T1000 (cell line): ENCODE data around the gene HUWE1.
"Not testable (repeated sequence)": the region's sequence is repeated elsewhere in the genome, so short reads cannot be mapped to it uniquely, and the experiment has no call there.

Source experiments
- DNase-seq: peaks from one replicate; lab custom pipeline; 2025; ENCODE audit warnings: mixed read lengths; lab: John Stamatoyannopoulos, UW

Gene HUWE1

DNA sequence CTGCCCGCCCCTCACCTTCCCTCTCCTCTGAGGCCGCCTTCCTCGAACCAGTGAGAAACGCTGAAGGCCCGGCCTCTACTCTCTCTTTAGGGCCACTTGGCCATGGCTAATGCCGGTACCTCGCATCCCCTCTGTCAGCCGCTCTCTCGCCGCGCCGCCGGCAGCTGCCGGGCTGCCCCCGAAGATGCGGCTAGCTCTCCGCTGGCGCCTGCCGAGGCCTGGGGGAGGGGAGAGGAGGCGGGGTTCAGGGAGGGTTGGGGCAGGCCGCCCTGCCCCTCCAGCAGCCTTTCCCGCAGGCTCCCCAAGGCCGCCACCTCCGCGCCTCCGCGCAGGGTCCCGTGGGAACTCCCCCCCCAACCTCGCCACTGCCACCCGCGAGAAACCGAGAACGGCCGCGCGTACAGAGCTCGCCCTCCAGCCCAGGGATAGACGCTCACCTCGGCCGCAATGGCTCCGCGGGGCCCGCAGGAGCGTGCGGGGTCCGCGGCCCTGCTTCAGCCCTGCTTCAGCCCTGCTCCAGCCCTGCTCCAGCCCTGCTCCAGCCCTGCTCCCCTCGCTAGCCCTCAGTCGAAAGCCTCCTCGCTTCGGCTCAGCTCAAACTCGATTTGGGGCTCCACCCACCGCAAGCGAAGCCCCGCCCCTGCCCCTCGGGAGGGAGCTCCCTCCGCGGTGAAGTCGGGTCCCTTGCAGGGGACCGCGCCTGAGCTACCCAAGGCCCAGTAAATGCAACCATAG is at the start of gene HUWE1:
HUWE1 (minus strand) TSS at position 569 of the 735 bp plus-strand sequence. CDS start 32,612 bp downstream, outside the sequence.
- DNase-seq = peak; percentile 67

DNA sequence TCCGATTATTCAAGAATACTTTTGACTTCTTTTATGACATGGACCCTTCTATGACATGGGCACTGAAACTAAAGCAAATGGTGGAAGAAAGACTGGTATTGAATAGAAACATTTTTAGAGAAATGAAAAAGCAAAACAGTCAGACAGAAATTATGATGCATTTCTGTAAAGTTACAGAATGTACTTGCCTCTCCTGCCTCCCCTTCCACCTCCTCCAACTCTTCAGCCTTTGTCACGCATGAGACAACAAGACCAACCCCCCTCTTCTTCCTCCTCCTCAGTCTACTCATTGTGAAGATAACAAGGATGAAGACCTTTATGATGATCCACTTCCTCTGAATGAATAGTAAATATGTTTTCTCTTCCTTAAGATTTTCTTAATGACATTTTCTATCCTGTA is 46.3 kb upstream of the HUWE1 start:
- DNase-seq = no peak

- DNase-seq = no peak
Observed at GRCh38 chrX:53729751-53730150, 43.2 kb upstream of the HUWE1 start.

DNA sequence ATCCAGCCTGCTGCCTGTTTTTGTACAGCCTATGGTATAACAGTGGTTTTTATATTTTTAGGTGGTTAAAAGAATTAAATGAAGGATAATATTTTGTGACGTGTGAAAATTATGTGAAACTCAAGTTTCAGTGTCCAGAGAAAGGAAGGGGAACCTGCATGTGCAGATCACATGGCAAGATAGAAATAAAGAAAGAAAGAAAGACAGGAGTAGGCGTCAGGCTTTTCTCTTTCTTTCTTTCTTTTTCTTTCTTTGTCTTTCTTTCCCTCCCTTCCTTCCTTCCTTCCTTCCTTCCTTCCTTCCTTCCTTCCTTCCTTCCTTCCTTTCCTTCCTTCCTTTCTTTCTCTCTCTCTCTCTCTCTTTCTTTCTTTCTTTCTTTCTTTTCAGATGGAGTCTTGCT is 42.0 kb upstream of the HUWE1 start:
- no peak for DNase-seq

GRCh38 chrX:53724872-53725271 is 38.4 kb upstream of the HUWE1 start:
- DNase-seq = no peak

DNA sequence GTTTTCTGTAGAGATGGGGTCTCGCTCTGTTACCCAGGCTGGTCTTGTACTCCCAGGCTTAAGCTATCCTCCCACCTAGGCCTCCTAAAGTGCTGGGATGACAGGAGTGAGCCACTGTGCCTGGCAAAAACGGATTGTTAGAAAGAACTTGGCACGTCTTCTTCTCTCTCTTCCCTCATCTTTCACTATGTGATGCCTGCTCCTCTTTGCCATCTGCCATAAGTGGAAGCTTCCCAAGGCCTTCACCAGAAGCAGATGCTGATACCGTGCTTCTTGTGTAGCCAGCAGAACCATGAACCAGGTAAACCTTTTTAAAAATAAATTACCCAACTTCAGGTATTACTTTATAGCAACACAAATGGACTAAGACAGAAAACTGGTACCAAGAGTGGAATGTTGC is 36.9 kb upstream of the HUWE1 start:
- DNase-seq = no peak

DNA sequence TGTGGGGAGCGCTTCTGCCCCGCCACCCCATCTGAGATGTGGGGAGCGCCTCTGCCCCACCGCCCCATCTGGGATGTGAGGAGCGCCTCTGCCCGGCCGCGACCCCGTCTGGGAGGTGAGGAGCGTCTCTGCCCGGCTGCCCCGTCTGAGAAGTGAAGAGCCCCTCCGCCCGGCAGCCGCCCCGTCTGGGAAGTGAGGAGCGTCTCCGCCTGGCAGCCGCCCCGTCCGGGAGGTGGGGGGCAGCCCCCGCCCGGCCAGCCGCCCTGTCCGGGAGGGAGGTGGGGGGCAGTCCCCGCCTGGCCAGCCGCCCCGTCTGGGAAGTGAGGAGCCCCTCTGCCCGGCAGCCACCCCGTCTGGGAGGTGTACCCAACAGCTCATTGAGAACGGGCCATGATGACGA is 35.1 kb upstream of the HUWE1 start:
- DNase-seq = not testable (repeated sequence)

GRCh38 chrX:53719666-53720065 is 33.1 kb upstream of the HUWE1 start:
- DNase-seq = not testable (repeated sequence)

DNA sequence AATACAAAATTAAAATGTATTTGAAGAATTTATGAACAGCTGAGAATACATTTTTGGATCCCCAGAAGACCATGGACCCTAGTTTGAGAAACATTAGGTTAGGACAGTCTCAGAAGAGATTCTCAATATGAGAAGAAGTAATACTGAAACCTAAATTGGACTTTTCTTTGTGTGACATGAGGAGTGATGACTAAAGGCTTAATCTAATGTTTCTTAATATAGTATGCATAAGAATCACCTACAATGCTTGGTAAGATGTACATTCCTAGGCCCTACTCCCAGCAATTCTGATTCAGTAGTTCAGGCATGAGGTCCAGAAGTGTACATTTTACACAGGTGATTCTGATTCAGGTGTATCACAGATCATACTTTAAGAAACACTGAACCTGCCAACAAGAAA is 31.6 kb upstream of the HUWE1 start:
- no peak for DNase-seq

DNA sequence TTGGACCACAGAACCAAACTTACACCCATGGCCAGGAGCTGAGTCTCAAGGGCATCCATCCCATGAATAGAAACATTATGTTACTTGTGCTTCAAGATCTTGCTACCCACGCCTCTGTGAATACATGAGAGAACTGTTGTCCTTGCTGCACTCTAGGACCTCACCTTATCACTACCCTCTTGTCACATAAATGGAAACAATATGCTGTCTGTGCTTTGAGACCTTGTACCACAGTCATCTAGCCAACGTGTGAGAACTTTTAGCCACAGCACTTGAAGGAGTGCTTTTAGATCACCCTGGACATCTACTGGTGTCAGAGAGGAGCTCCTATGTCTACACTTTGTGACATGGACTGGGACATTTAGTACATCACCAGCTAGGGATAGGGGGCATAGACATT is 30.7 kb upstream of the HUWE1 start:
- DNase-seq = no peak

GRCh38 chrX:53716328-53717088 is 30.0 kb upstream of the HUWE1 start:
- peak; percentile 15 for DNase-seq

GRCh38 chrX:53715346-53715924 is 28.9 kb upstream of the HUWE1 start:
- no peak for DNase-seq

GRCh38 chrX:53714580-53715345 is 28.2 kb upstream of the HUWE1 start:
- no peak for DNase-seq

GRCh38 chrX:53713987-53714579 is 27.6 kb upstream of the HUWE1 start:
- no peak for DNase-seq

GRCh38 chrX:53711436-53711835 is 24.9 kb upstream of the HUWE1 start:
- no peak for DNase-seq

DNA sequence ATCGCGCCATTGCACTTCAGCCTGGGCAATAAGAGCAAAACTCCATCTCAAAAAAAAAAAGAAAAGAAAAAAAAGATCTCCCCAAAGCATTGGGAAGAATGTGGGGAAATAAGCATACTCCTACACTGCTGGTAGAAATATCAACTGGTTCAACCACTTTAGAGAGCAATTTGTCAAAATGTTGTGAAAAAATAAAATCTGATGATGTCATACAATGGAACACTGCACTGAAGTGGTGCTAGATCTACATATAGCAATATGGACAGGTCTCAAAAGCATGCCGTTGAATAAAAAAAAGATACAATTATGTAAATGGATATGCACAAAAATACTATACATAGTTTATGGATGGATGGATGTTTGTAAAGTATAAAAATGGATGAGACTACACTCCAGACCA is 18.3 kb upstream of the HUWE1 start:
- DNase-seq = no peak

GRCh38 chrX:53704294-53704693 is 17.8 kb upstream of the HUWE1 start:
- DNase-seq = no peak

DNA sequence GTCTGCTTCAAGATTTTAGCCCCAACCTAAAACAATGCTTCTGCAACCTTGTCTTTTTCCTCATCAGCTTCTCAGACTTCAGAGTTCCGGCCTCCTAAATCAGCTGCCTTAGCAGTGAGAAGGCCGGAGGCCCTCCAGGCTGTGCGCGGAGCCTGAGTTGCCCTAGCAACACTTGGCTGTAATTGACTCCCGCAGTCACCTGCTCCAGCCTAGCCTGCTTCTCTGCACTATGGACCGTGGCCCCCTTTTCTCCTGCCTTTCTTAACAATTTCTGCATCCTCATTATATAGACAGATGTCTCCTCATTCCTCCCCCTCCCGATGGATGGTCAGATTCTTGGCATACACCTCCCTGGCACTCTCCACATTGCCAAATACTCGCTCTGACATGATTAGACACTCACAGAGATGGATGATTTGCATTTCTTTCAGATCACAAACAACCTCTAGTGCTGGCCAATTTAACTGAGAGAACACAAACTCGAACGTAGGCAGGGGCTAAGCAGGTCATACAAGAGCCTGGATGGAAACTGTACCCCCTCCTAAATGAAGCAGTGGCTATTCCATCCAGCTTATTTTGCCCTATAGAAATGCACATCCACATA is 9.5 kb upstream of the HUWE1 start:
- DNase-seq = no peak

DNA sequence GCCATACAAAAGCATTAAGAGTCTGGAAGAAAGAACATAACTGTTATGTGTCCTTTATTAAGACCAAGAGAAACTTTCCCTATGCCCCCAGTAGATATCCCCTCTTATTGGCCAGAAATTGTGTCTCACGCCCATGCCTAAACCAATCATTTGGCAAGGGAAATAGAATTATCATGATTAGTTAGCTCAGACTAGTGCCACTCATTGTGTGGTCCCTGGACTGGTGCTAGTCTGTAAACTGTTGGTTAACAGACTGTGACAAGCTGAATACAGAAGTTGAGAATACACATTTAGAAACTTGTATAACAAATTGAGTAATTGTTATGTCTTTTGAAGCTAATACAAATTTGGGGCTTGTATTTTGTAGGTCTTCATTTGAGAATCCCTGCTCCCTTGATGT is 8.1 kb upstream of the HUWE1 start:
- no peak for DNase-seq

DNA sequence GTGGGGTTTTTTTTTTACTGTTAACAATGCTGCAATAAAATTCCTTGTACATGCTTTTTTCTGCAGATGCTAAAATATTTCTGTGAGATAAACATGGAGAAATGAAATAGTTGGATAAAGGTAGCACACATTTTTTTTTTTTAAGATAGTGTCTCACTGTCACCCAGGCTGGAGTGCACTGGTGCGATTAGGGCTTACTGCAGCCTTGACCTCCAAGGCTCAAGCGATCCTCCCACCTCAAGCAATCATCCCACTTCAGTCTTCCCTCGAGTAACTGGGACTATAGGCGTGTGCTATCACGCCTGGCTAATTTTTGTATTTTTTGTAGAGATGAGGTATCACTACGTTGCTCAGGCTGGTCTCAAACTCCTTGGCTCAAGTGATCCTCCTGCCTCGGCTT is 1.8 kb upstream of the HUWE1 start:
- no peak for DNase-seq

DNA sequence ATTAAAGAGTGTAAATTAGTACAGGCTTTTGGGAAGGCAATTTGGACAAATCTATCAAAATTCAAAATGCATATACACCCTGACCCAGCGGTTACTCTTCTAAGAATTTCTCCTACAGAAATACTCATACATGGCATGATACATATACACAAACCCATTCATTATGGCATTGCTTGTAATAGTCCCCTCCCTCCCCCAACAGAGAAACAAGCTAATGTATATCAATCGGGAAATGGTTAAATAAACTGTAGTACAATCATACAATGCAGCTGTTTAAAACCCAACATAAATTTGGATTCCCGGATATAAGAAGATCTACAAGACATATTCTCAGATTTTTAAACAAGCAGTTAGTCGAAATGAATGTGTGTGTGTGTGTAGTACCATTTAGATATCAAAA is 808 bp downstream of the HUWE1 start:
- DNase-seq = no peak
